Lower leg skin (tissue), 4 donors: Measurements from ENCODE around the gene GRN. TPM values are rescaled to one million over a fixed set of nuclear protein-coding genes. Genes with fewer than 3 reads are reported as not detected.

Experiments
- DNase-seq, 2 donors: peaks; one replicate each; pipeline ENCODE4 v3.0.0-alpha.2; 2019; ENCODE audit warnings: low spot score in 2 of 2
- H3K4me3 ChIP-seq: fragments of 200-600 bp; sonication (generic); 2 replicates; pipeline ENCODE4 v1.5.1; 2017; ENCODE audit warnings: mild to moderate bottlenecking, low read depth; ENCODE audit not compliant: poor library complexity, severe bottlenecking
- CTCF ChIP-seq, 3 donors: fragments of 450-650 bp; IDR thresholded peaks; one replicate each; pipeline ENCODE4 v1.5.1; 2016; ENCODE audit warnings: antibody characterized with exemption in 3 of 3, mild to moderate bottlenecking in 3 of 3, moderate library complexity in 2 of 3
- POLR2A ChIP-seq, 2 donors: fragments of 450-650 bp; IDR thresholded peaks; one replicate each; pipeline ENCODE4 v1.6.1; 2016 to 2017; ENCODE audit warnings: antibody characterized with exemption in 2 of 2, mild to moderate bottlenecking in 1 of 2, moderate library complexity in 1 of 2
- WGBS, 2 donors: methylation state at CpG; one replicate each; pipeline ENCODE4 v1.1.5; 2018; 5-methylcytosine and 5-hydroxymethylcytosine counted together
- intact Hi-C: fragments of 100-400 bp; cut with DNase I; formaldehyde crosslinking; loops from one replicate; pipeline ENCODE4 v1.15.0; 2023; ENCODE audit warnings: low total_unique reads
- total RNA-seq, 4 donors: library from RNA; depleted of rRNA; stranded (reverse); fragments of >200 nt; gene quantifications; one replicate each; pipeline ENCODE4 v1.1.0, GENCODE V29; 2016

The GRN gene
- total RNA-seq, 4 donors from 2014 or later = 272 to 295 (median 283) TPM

DNA sequence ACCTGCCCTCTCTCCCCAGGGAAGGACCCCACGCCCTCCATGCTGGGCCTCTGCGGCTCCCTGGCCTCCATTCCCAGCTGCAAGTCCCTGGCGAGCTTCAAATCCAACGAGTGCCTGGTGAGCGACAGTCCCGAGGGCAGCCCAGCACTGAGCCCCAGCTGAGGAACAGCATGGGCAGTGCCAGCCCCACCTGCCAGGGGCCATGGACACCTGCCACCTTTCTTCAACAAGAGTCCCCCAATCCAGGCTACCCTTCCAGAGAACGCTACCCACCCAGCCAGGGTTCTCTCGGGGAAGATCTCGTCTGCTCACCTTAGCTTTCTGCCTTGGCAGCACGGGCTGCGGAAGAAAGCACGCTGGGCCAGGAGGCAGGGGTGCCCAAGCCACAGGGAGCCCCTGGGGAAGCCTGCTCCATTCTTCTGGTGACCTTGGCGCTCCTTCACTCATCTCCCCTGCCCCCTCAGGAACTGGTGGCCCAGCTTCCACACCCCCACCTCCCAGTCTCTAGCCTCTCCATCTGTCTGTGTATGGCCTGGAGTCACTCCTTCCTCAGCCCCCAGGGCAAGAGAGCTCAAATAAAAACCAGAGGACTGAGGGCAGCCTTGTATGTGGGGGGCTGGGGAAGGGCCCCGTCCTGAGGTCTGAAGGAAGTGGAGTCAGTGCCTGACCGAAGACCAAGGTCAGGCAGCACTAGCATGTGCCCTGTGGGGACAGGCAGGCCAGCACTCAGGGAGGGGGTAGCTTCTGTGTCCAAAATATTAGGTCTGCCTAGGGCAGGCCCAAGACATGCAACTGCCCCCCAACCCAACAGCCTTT, 26.8 kb upstream of the GRN start:
- 70 to 85% methylated on average over 14 to 15 of the region's 15 CpGs for WGBS, 2 donors
- intact Hi-C loops = no loop called here
- DNase-seq = no peak
- H3K4me3 ChIP-seq = no peak overlapping the region
- TF ChIP-seq POLR2A (IDR thresholded peaks at IDR 0.05) = no peak
- TF ChIP-seq CTCF (IDR thresholded peaks at IDR 0.05) = no peak

GRCh38 chr17:44320066-44320465, 25.0 kb upstream of the GRN start:
- no peak for DNase-seq
- intact Hi-C loops = loop anchor here (5.0 kb wide), 1 partner anchor 103 kb away; the partner anchor contains the start of gene UBTF
- WGBS, 2 donors = 89 to 91% methylated on average over 18 of the region's 18 CpGs
- H3K4me3 ChIP-seq = no peak overlapping the region
- TF ChIP-seq CTCF (IDR thresholded peaks at IDR 0.05) (no peak), POLR2A (IDR thresholded peaks at IDR 0.05) (no peak)

- H3K4me3 ChIP-seq = no peak overlapping the region
- DNase-seq = no peak
- intact Hi-C loops = loop anchor here (5.0 kb wide), 1 partner anchor 104 kb away; the partner anchor contains the start of gene UBTF
- no peak for TF ChIP-seq POLR2A (IDR thresholded peaks at IDR 0.05)
- TF ChIP-seq CTCF (IDR thresholded peaks at IDR 0.05) = no peak
- WGBS, 2 donors = 91 to 94% methylated on average over 19 to 20 of the region's 21 CpGs
Observed at GRCh38 chr17:44321246-44322120, 23.6 kb upstream of the GRN start.

DNA sequence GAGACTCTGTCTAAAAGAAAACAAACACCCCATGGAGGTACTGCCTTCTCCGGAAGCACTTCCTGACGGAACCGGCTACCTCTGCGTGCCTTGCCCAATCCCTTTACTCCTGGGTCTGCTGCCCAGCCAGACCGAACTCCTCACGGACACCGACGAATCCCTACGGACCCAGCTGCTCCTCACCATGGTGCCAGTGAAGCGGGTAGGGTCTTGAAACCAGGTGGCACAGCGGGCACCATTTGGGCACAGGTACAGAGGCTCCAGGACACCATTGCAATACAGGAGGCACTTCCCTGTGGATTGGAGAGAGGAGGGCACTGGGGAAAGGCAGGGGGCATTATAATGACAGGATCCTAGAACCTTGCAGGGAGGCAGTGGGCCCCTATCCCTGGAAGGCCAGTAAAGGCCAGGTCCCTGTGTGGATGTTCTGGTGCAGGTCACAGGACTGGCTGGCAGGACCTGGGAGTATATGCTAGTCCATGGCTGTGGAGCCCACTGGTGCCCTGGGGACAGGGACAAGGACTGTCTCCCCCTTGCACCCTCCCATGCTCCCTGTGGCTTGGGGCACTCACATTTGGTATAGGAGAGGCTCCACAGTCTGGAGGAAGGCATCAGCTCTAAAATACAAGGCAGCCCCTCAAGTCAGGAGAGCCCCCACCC, 22.7 kb upstream of the GRN start:
- no peak for TF ChIP-seq POLR2A (IDR thresholded peaks at IDR 0.05)
- TF ChIP-seq CTCF (IDR thresholded peaks at IDR 0.05) = no peak
- 93 to 94% methylated on average over 11 of the region's 11 CpGs for WGBS, 2 donors
- intact Hi-C loops = loop anchor here (5.0 kb wide), 1 partner anchor 105 kb away; the partner anchor contains the start of gene UBTF

DNA sequence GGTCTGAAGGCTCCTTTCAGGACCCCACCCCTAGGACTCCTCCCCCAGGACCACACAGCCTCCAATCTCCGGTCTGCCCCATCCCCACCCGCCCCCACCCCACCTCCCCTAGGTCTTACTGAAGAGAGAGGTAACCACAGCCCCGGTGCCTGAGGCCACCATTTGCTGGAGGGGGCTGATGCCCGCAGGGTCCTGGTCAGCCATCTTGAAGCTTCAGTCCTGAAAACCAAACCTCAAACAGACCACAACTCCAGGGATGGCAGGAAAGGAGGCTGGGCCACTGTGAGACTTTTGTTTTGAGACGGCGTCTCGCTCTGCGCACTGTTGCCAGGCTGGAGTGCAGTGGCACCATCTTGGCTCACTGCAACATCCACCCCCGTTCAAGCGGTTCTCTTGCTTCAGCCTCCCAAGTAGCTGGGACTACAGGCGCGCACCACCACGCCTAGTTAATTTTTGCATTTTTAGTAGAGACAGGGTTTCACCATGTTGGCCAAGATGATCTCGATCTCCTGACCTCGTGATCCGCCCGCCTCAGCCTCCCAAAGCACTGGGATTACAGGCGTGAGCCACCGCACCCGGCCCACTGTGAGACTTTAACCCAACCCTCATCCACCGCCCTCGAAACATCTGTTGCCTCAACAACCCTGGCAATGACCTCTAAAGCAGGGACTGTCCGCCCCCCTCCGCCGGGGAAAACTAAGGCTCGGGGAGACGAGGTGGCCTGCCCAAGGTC, 21.6 kb upstream of the GRN start:
- TF ChIP-seq CTCF (IDR thresholded peaks at IDR 0.05) (no peak), POLR2A (IDR thresholded peaks at IDR 0.05) (no peak)
- DNase-seq = peak in 1 of 2 donors; percentile 84
- 67 to 71% methylated on average over 25 to 26 of the region's 27 CpGs for WGBS, 2 donors
- intact Hi-C loops = loop anchor here (5.0 kb wide), 1 partner anchor 106 kb away; the partner anchor contains the start of gene UBTF
- peak overlapping the region; percentile 74 for H3K4me3 ChIP-seq

More for the DNA sequence above, 22.7 kb upstream of the GRN start:
- no peak overlapping the region for H3K4me3 ChIP-seq
- DNase-seq = no peak
